ENCODE data around the gene PELI2. TPM values are rescaled to one million over a fixed set of nuclear protein-coding genes. Genes with fewer than 3 reads are reported as not detected.
A peak's percentile ranks its signal among the peaks of the same experiment; 100 is the strongest.

PELI2 gene
- total and polyA plus RNA-seq, 2 of the 4 experiments (the other 2 are of a cell fraction): 6.0 to 36.7 TPM

GRCh38 chr14:56339855-56340701 lies 221.9 kb downstream of the PELI2 start:
- H2AFZ ChIP-seq (replicated peaks; ENCODE audit: low read length, poor library complexity): peak overlapping the region; percentile 79
- peaks cover 32% of the 10 kb centered on the region for H3K4me1 ChIP-seq (ENCODE audit: control insufficient read depth, insufficient read depth, low read length)
- H2BK120ac ChIP-seq (ENCODE audit: low read depth, low read length): peak overlapping the region; percentile 98
- dilution Hi-C loops (cut with HindIII; ENCODE audit: low sequenced_read_pairs, unreplicated experiment): no loop called here
- peak overlapping the region; percentile 90 for H4K5ac ChIP-seq (ENCODE audit: low read depth, low read length)
- peak overlapping the region; percentile 78 for H3K23ac ChIP-seq (ENCODE audit: low read depth, low read length)
- H4K20me1 ChIP-seq (ENCODE audit: insufficient read depth, low read length): no peaks in the 10 kb centered on the region
- peak overlapping the region; percentile 73 for H2AK9ac ChIP-seq (replicated peaks; ENCODE audit: low read depth, low read length, poor library complexity)
- intact Hi-C loops (cut with micrococcal nuclease): loop anchor here (1.0 to 5.0 kb wide), 10 partner anchors 83 to 901 kb away; partner anchors contain the start of gene PELI2
- H2BK5ac ChIP-seq (ENCODE audit: low read depth, low read length, poor library complexity, severe bottlenecking): peak overlapping the region; percentile 93
- H3K18ac ChIP-seq (ENCODE audit: low read depth, low read length): peak overlapping the region; percentile 95
- H3K79me1 ChIP-seq (ENCODE audit: low read depth in 1 of 2, low read length in 2 of 2): no peaks in the 10 kb centered on the region
- peak overlapping the region; percentile 46 to 93 for H4K8ac ChIP-seq (ENCODE audit: low read depth in 2 of 2, low read length in 2 of 2)
- POLR2A ChIA-PET (ENCODE audit: unreplicated experiment): interaction anchor here (1.2 kb wide), 1 partner anchor 222 kb away, joined by 4 read pairs; the partner anchor contains the start of gene PELI2
- peak overlapping the region; percentile 79 for H3K4me2 ChIP-seq (ENCODE audit: low read depth, low read length)
- no peaks in the 10 kb centered on the region for H3K27me3 ChIP-seq (ENCODE audit: control insufficient read depth, insufficient read depth, low read length)
- peak overlapping the region; percentile 85 for H3K9ac ChIP-seq (ENCODE audit: low read depth, low read length)
- WGBS, 2 experiments (ENCODE audit: extremely low coverage in 2 of 2, insufficient read length in 1 of 2): 38% methylated on average over 4 of the region's 9 CpGs; no CpG with 5 or more reads in 1 of the 2 experiments
- DNase-seq (peak; percentile 98), ATAC-seq (ENCODE audit: low read depth) (peak; percentile 87)
- no peaks in the 10 kb centered on the region for H3K36me3 ChIP-seq (ENCODE audit: control insufficient read depth, insufficient read depth, low read length)
- H3K9me1 ChIP-seq (ENCODE audit: insufficient read depth, low read length): peaks cover 21% of the 10 kb centered on the region
- H2BK15ac ChIP-seq (ENCODE audit: low read depth, low read length): peak overlapping the region; percentile 94
- H2AK5ac ChIP-seq (ENCODE audit: low read depth, low read length): peak overlapping the region; percentile 94
- peak overlapping the region; percentile 89 for H3K56ac ChIP-seq (ENCODE audit: extremely low read depth, insufficient read depth, low read length)
- peak overlapping the region; percentile 93 for H3K27ac ChIP-seq (ENCODE audit: insufficient read depth, low read length)
- in situ Hi-C loops (cut with MboI; ENCODE audit: low sequenced_read_pairs): loop anchor here (5.0 to 25.0 kb wide), 3 partner anchors 495 to 903 kb away; partner anchors contain the start of gene TBPL2
- CTCF ChIA-PET: interaction anchor here (0.5 to 2.1 kb wide), 29 partner anchors 8 to 634 kb away, joined by 3 to 14 read pairs (median 3); partner anchors contain the start of gene PELI2
- H3K4ac ChIP-seq (ENCODE audit: low read depth, low read length): peak overlapping the region; percentile 95
- peak overlapping the region; percentile 96 for H4K91ac ChIP-seq (ENCODE audit: insufficient read depth, low read depth, low read length)
- H3K9me3 ChIP-seq (ENCODE audit: control insufficient read depth, insufficient read depth, low read length): no peaks in the 10 kb centered on the region
- no peak overlapping the region for H3K4me3 ChIP-seq (ENCODE audit: insufficient read depth, low read depth, low read length)
- no TSS peak for BruUV-seq (replicated peaks)
- H2BK20ac ChIP-seq (ENCODE audit: low read depth, low read length): peak overlapping the region; percentile 99
- H3K14ac ChIP-seq (replicated peaks; ENCODE audit: low read depth, low read length): peak overlapping the region; percentile 92
- peak; percentile 100 for TF ChIP-seq NFE2L2 (IDR thresholded peaks at IDR 0.05; ENCODE audit: low read depth, low read length)
- TF ChIP-seq FOS (IDR thresholded peaks at IDR 0.05; ENCODE audit: low read depth, low read length): peak; percentile 87
- TF ChIP-seq CTCF (conservative IDR thresholded peaks at IDR 0.05; ENCODE audit: low read depth, low read length): peak; percentile 97
- no peak for TF ChIP-seq CHD1 (IDR thresholded peaks at IDR 0.05; ENCODE audit: low read depth, low read length)
- no peak for TF ChIP-seq RFX5 (IDR thresholded peaks at IDR 0.05; ENCODE audit: low read depth, low read length)
- TF ChIP-seq BHLHE40 (IDR thresholded peaks at IDR 0.05; ENCODE audit: low read depth, low read length): peak; percentile 65; the same call in 1 of the 2 replicates
- peak; percentile 99 for TF ChIP-seq RAD21 (IDR thresholded peaks at IDR 0.05; ENCODE audit: low read length)
- TF ChIP-seq MAFK (IDR thresholded peaks at IDR 0.05; ENCODE audit: low read depth, low read length): peak; percentile 95
- no peak for TF ChIP-seq ELK1 (IDR thresholded peaks at IDR 0.05; ENCODE audit: borderline replicate concordance, low read depth, low read length)
- TF ChIP-seq USF2 (IDR thresholded peaks at IDR 0.05; ENCODE audit: low read depth, low read length): no peak
- TF ChIP-seq POLR2A (IDR thresholded peaks at IDR 0.05; ENCODE audit: low read depth, low read length): no peak
- TF ChIP-seq CEBPB (IDR thresholded peaks at IDR 0.05; ENCODE audit: low read depth, low read length): peak; percentile 88
- peak; percentile 95 for TF ChIP-seq SMC3 (IDR thresholded peaks at IDR 0.05; ENCODE audit: low read depth, low read length)
